CD4-positive, alpha-beta T cell treated with Interleukin-17A for 4 hours (primary cell): ENCODE results near the gene RALGAPA2.
"Not testable (repeated sequence)": the region's sequence is repeated elsewhere in the genome, so short reads cannot be mapped to it uniquely, and the experiment has no call there.

Experiments used
- DNase-seq: peaks from one replicate; pipeline ENCODE4 v3.0.0-alpha.2; 2020; ENCODE audit warnings: mixed read lengths

Gene RALGAPA2

GRCh38 chr20:20568604-20569205 is 143.7 kb downstream of the RALGAPA2 start:
- peak; percentile 13 for DNase-seq

GRCh38 chr20:20567712-20568111 is 144.7 kb downstream of the RALGAPA2 start:
- DNase-seq, result no peak

GRCh38 chr20:20566516-20566915 is 145.9 kb downstream of the RALGAPA2 start:
- no peak for DNase-seq

GRCh38 chr20:20564279-20564678 is 148.2 kb downstream of the RALGAPA2 start:
- no peak for DNase-seq

GRCh38 chr20:20562507-20562906 is 149.9 kb downstream of the RALGAPA2 start:
- no peak for DNase-seq

- no peak for DNase-seq
These were observed 150.6 kb downstream of the RALGAPA2 start for GRCh38 chr20:20561841-20562240.

GRCh38 chr20:20561172-20561571 is 151.3 kb downstream of the RALGAPA2 start:
- DNase-seq, result no peak

GRCh38 chr20:20557406-20557805 is 155.0 kb downstream of the RALGAPA2 start:
- DNase-seq, result no peak

- DNase-seq, result no peak
These were observed 156.6 kb downstream of the RALGAPA2 start for GRCh38 chr20:20555838-20556237.

- no peak for DNase-seq
These were observed 157.5 kb downstream of the RALGAPA2 start for GRCh38 chr20:20554951-20555350.

GRCh38 chr20:20553541-20553940 is 158.9 kb downstream of the RALGAPA2 start:
- DNase-seq, result no peak

GRCh38 chr20:20552076-20552475 is 160.4 kb downstream of the RALGAPA2 start:
- no peak for DNase-seq

- no peak for DNase-seq
These were observed 161.0 kb downstream of the RALGAPA2 start for GRCh38 chr20:20551409-20551808.

- no peak for DNase-seq
These were observed 162.7 kb downstream of the RALGAPA2 start for GRCh38 chr20:20549704-20550103.

GRCh38 chr20:20549267-20549612 is 163.2 kb downstream of the RALGAPA2 start:
- DNase-seq, result no peak

GRCh38 chr20:20548527-20549266 is 163.7 kb downstream of the RALGAPA2 start:
- DNase-seq, result no peak

GRCh38 chr20:20547876-20548266 is 164.6 kb downstream of the RALGAPA2 start:
- no peak for DNase-seq

GRCh38 chr20:20547221-20547875 is 165.1 kb downstream of the RALGAPA2 start:
- no peak for DNase-seq

GRCh38 chr20:20546402-20546801 is 166.0 kb downstream of the RALGAPA2 start:
- DNase-seq, result no peak

GRCh38 chr20:20543348-20543747 is 169.1 kb downstream of the RALGAPA2 start:
- not testable (repeated sequence) for DNase-seq

- no peak for DNase-seq
These were observed 176.1 kb downstream of the RALGAPA2 start for GRCh38 chr20:20536240-20536933.

- no peak for DNase-seq
These were observed 177.4 kb downstream of the RALGAPA2 start for GRCh38 chr20:20535051-20535450.

- DNase-seq, result no peak
These were observed 181.2 kb downstream of the RALGAPA2 start for GRCh38 chr20:20531283-20531682.
